ENCODE results near the gene MICAL2.

The MICAL2 gene

DNA sequence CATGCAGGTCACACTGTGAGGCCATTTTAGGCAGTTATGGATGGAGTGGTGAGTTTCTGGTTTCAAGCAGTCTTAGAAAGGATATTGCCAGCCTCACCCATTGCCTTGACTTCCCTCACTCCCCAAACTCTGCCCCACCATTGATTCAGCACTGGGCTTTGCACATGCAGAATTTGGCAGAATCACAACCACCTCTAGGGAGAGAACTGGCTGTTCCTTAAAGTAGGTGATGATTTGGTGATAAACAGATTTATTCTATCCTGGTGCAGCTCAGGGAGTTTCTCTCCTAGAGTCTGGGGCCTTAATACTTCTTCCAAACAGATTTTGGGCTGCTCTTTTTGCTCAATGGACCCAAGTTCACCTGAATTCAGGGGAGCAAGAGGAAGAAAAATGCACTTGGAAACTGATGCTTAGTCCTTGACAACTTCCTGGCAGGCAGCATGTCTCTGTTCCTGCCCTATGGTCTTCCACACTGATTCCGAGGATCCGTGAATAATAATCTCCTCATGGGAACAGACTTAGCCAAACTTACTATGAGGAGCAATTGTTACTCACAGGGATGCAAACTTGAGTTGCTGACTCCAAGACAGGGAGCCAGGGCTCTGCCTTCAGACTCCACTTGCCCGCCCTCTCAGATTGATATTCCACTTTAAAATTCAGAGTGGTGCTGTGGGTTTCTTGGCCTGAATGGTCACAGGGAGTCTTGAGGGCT lies 137.3 kb downstream of the MICAL2 start:
- DNase-seq (ENCODE audit: low spot score): no peak

DNA sequence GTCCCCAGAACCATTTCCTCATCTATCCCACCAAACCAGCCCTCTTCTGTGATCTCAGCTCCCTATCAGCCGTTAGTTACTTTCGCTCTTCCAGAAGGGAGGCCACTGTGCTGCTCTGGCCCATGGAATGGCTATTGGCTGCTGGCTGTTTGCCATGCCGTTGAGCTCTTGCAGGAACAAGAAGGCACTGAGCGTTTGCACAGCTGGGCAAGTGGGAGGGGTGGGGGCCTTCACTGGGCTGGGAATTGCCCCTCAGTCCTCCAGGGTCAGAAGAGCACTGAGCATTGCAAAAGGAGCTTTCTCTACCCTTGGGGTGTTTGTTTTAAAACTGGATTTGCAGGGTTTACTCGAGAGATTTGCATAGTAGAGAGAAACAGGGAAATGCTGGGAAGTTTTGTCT lies 137.9 kb downstream of the MICAL2 start:
- no peak for DNase-seq (ENCODE audit: low spot score)

- DNase-seq (ENCODE audit: low spot score): no peak
These were observed 139.3 kb downstream of the MICAL2 start for GRCh38 chr11:12249590-12250260.

DNA sequence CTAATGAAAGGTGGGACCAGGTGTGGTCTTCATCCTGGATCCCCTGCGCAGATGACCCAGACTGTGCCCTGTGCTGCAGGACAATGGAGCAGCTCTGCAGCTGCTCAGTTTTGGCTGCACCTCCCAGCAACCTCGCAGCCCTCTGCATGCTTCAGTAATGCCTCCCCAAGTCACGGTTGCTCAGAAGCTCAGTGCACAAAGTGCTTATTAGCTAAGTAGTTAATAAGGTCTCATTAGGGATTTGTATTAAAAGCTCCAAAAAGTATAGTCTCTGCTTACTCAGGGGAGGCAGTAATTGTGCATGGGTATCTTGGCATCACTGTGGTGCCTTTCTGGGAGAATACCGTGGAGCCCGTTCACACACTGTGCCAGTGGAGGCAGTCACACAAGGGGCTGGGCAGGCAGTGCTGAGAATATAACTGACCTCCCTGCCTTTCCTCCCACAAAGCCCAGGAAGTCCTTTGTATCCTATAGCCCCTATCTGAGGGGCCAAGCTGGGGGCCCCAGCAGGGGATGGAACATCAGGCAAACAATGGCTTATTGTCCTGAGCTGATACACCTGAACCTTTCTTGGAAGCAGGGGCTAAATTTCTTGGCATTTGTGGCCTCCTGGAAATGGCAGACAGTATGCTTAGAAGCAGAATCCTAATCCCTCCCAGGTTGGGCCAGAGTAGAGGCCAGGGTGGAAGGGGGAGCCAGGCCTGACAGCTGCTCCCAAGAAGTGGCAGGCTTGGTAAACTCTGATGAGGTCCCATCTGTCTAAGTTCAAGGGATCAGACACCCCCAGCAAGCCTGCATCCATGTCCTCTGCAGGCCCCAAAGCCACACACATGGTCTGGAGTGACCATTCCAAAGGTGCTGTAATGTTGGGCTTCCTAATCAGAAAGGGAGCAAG lies 141.5 kb downstream of the MICAL2 start:
- DNase-seq (ENCODE audit: low spot score): no peak

GRCh38 chr11:12253843-12254281 lies 143.5 kb downstream of the MICAL2 start:
- DNase-seq (ENCODE audit: low spot score): no peak

DNA sequence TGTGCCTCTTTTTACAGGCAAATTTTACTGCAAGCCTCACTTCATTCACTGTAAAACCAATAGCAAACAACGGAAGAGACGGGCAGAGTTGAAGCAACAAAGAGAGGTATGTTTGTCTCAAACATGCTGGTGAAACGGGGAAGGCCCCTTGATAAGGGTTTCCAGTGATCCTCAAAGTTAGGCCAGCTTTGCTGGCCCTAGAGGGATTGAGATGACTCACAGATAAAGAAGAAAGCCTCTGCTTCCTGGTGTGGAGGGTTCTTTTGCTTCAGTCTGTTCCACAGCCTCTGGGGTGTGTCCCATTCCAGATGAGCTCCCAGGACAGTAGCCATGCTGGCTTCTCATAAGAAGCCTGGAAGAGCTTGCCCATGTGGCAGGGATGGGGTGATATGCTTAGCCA lies 148.1 kb downstream of the MICAL2 start:
- DNase-seq (ENCODE audit: low spot score): peak; percentile 67

DNA sequence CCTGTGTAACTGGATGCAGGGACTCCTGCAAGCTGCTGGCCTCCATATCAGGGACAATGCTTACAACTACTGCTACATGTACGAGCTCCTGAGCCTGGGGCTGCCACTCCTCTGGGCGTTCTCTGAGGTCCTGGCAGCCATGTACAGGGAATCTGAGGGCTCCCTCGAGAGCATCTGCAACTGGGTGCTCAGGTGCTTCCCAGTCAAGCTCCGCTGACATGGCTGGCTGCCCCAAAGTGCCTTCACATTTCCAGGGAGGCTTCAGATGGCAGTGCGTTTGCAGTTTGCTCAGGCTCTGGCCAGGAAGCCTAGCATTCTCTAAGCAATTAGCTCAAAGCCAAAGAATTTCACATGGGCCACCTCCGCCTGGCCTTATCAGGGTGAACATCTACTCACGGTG lies 149.6 kb downstream of the MICAL2 start:
- no peak for DNase-seq (ENCODE audit: low spot score)

- DNase-seq (ENCODE audit: low spot score): no peak
These were observed 150.5 kb downstream of the MICAL2 start for GRCh38 chr11:12260731-12261521.

GRCh38 chr11:12261551-12261950 lies 151.2 kb downstream of the MICAL2 start:
- DNase-seq (ENCODE audit: low spot score): no peak

GRCh38 chr11:12263141-12263693 lies 152.8 kb downstream of the MICAL2 start:
- DNase-seq (ENCODE audit: low spot score): no peak

DNA sequence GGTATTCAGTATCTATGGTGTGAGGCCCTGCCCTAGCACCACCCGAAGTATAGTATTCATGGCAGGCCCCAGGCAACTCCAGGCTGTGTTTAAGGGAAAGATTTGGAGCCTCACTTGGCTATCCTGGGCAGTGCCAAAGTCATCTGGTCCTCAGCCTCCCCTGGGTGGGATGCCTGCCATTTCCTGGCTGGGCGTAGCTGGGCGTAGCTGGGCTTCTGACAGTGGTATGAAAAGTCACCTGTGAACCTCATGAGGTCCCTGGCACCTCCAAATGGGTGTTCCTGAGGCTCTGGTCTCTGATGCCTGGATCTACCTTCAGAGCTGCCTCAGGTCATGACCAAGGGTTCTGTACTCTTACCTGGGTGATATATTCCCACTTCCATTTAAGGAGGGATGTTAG lies 154.0 kb downstream of the MICAL2 start:
- no peak for DNase-seq (ENCODE audit: low spot score)

DNA sequence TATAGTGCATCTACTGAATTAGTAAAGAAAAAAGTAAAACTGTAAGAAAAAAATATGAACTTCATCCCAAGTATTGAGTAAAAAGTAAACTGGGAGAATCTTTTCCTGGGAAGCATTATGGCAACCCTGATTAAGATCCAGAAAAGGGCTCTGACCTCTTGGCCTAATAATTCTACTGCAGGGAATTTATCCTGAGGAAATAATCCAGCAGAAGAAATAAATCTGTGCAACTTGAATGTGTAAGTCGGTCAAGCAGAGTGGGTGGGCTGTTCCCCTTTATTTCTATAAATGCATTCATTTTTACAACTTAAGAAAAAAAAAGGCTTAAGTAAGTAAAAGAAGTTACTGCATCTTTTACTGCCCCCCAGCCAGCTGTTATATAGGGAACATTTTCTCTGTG lies 155.7 kb downstream of the MICAL2 start:
- no peak for DNase-seq (ENCODE audit: low spot score)

DNA sequence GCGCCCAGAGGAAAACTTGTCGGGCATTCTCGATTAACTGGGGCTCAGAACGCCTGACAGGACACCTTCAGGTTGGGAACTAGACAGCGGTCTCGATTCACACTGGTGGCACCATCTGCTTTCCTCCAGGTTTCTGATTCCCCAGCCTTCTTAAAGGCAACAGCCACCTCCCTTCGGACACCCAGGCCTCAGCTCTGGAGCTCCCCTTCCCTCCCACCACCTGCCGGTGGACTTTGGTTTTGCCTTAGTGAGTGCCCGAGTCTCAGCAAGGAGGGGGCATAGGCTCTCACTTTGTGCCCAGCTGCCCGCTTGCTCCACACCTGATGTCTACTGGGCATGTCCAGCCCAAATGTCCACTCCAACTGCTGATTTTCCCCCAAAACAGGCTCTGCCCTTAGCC lies 156.6 kb downstream of the MICAL2 start:
- no peak for DNase-seq (ENCODE audit: low spot score)

- no peak for DNase-seq (ENCODE audit: low spot score)
These were observed 157.5 kb downstream of the MICAL2 start for GRCh38 chr11:12267921-12268320.

- DNase-seq (ENCODE audit: low spot score): no peak
These were observed 158.7 kb downstream of the MICAL2 start for GRCh38 chr11:12269104-12269441.

- DNase-seq (ENCODE audit: low spot score): no peak
These were observed 159.2 kb downstream of the MICAL2 start for GRCh38 chr11:12269446-12270214.

DNA sequence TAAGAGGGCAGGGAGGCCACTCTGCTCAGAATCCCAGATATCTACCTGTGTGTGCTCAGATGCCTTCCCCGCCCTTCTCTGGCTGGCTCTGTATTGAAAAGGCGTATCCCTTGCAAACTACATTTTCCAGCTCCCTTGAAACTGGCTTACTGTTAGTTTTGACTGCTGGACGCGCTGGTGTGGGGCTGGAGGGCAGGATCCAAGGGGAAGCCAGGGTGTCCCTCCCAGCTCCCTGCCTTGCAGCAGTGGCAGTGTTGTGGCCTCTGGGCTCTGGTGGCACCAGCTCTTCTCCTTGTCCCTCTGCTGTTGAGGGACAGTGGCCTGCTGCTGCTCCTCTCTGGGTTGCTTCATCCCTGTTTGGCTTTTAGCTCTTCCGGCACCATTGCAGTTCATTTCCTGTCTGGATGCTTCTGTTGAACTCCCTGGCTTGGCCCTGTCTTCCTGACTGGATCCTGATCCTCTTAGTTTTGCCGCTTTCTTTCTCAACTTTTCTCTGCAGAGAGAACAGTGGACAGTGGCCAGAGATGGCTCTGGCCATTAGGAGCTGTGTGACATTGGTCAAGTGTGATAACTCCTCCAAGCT lies 159.9 kb downstream of the MICAL2 start:
- no peak for DNase-seq (ENCODE audit: low spot score)

DNA sequence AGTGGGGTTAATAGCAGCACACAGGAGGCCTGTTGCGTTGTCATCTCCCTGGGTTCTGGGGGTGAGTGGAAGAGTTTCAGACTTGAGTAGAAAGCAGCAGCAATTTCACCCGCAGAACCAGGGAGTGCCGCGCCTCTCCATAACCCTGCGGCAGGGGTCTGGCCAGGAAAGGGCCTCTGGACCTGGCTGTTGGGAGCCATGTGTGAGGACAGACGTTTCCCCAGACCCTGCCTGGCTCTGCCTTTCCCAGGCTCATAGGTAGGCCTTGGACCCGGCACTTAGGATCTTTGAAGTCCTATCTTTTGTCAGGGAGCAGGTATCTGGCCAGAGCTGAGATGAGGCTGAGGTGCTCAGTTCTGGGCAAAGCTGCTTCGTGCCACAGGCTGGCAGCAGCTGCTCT lies 160.4 kb downstream of the MICAL2 start:
- DNase-seq (ENCODE audit: low spot score): no peak

- no peak for DNase-seq (ENCODE audit: low spot score)
These were observed 160.9 kb downstream of the MICAL2 start for GRCh38 chr11:12271241-12271640.

DNA sequence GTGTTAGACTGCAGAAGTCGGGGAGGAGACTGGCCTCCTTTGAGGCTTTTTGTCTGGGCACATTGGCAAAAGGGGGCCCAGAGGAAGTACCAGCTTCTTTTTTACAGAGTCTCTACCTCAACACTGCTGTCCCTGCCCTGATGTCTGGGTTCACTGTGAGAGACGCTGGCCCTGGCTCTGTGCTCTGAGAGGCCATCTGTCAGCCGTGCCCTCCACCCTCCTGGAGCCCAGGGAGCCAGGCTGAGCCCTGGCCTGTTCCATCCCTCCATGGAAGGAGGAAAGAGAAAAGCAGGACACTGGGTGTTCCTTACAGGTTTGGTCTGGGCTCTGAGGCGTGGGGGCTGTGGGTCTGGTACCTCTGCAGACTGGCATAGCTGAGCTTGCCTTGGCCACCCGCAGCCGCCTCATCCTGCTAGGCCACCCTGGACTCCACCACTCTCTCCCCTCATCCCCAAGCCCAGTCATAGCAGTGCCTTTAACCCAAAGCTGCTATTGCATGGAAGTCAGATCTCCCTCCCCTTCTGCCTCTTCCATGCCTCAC lies 161.5 kb downstream of the MICAL2 start:
- no peak for DNase-seq (ENCODE audit: low spot score)

Data from COLO829 (cell line).